Fibroblast of villous mesenchyme (primary cell): ENCODE results near the gene MLH1. TPM values are rescaled to one million over a fixed set of nuclear protein-coding genes. Genes with fewer than 3 reads are reported as not detected.

Experiments used
- DNase-seq: peaks from one replicate; pipeline ENCODE4 v3.0.0-alpha.2; 2010; ENCODE audit warnings: low read depth
- H3K4me3 ChIP-seq: 2 replicates; pipeline ENCODE4 v1.5.1; 2011; ENCODE audit warnings: low read depth, mild to moderate bottlenecking, low read length
- CTCF ChIP-seq: IDR thresholded peaks from 2 replicates; pipeline ENCODE4 v1.5.1; 2012; ENCODE audit warnings: low read depth, mild to moderate bottlenecking, low read length; ENCODE audit not compliant: insufficient read depth
- total RNA-seq: library from RNA; depleted of rRNA; stranded (reverse); fragments of >200 nt; gene quantifications from 2 replicates; pipeline ENCODE4 v1.2.3, GENCODE V29; 2012

The MLH1 gene
- total RNA-seq, 1 donor = 63.5 TPM

DNA sequence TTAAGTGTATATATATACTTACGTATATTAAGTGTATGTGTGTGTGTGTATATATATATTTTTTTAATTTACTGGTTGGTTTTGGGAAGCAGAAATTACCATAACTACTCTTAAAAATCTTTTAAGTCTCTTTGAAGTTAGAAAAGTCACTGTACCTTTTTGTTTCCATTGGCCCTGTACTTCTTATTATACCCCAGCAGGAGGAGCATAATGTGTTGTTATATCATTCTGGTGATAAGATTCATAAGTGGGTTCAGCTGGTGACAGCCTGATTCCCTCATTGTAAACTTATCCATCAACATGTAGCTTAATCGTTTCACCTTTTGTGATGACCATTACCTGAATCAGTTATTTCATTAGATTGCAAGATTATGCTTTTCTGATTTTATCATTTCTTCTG, 30.8 kb downstream of the MLH1 start:
- peak; percentile 29 for DNase-seq
- no peak overlapping the region for H3K4me3 ChIP-seq
- TF ChIP-seq CTCF = peak; percentile 49

GRCh38 chr3:37024820-37025405, 31.6 kb downstream of the MLH1 start:
- TF ChIP-seq CTCF = no peak
- DNase-seq = no peak
- no peak overlapping the region for H3K4me3 ChIP-seq

- no peak overlapping the region for H3K4me3 ChIP-seq
- DNase-seq = no peak
- TF ChIP-seq CTCF = no peak
Measured at GRCh38 chr3:37025561-37026335, 32.4 kb downstream of the MLH1 start.

- TF ChIP-seq CTCF = no peak
- no peak for DNase-seq
- H3K4me3 ChIP-seq = no peak overlapping the region
Measured at GRCh38 chr3:37026851-37027250, 33.5 kb downstream of the MLH1 start.

GRCh38 chr3:37028329-37028728, 35.0 kb downstream of the MLH1 start:
- peak; percentile 33 for DNase-seq
- TF ChIP-seq CTCF = no peak
- no peak overlapping the region for H3K4me3 ChIP-seq

DNA sequence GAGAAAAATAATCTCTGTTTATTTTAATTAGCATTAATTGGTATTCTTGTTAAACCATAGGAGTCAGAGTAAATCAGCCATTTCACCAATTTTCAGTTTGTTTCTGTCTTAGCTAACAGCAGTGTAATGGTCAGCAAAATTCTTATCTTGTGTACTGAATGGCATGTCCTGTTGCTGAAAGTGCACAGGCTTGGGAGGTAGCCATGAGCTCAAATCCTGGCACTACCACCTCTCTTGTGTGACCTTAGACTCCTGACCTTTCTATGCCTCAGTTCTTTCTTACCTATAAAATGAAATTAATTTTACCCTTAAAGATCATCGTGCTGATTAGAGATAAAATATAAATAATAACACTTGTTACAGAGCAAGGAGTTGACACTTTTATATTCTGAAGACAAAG, 35.8 kb downstream of the MLH1 start:
- no peak for TF ChIP-seq CTCF
- no peak for DNase-seq
- no peak overlapping the region for H3K4me3 ChIP-seq
